HG03159 (cell line): Measurements from ENCODE around the gene GUCA2A.

ENCODE experiments used
- ATAC-seq: cut with Tn5 transposase; IDR thresholded peaks from one replicate; pipeline ENCODE4 v1.9.1; 2021; ENCODE audit warnings: mild to moderate bottlenecking, moderate library complexity; ENCODE audit not compliant: unreplicated experiment

Gene GUCA2A

DNA sequence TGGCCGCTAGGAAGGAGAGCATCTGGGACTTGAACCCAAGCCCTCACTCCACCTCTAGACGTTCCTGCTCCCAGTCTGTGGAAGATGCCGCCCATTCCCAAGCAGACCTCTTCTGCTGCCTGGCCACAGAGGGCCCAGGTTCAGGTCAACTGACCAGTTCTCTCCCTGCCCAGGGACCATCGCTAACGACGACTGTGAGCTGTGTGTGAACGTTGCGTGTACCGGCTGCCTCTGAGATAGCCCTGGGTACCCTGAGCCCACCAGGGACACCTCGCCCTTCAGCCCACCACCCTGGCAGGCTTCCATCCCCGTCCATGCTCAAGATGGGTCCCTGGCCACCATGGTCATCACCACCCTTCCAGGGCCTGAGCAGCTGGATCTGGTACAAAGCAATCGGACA is 9.2 kb downstream of the GUCA2A start:
- ATAC-seq: no peak

DNA sequence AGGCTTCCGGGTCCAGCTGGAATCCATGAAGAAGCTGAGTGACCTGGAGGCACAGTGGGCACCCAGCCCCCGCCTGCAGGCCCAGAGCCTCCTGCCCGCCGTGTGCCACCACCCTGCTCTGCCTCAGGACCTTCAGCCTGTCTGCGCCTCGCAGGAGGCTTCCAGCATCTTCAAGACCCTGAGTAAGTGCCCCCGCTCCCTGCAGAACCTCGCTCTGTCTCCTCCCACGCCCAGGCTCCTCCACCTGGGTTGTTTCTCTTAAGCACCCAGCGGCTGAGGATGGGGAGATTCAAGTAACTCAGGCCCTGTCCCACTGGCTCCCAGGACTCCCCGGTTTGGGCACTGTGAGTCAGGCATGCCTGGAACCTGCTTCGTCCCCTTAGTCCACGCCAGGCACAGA is 9.9 kb downstream of the GUCA2A start:
- ATAC-seq: no peak

DNA sequence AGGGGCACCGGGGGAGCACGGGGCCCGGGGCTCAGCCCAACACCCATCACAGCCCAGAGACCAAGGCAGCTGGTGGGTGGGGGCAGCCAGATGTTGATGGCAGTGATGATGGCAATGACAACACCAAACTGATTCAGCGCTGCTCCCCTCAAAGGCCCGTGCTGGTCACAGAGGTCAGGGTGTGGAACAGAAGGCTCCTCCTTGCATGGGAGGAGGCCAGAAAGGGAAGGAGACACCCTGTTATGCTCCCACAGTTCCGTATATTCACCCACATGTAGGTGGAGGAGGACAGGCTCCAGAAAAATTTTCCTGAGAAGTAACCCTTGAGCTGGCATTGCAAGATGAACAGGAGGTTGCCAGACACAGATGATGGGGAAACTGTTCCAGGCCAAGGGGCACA is 10.9 kb downstream of the GUCA2A start:
- ATAC-seq: no peak

DNA sequence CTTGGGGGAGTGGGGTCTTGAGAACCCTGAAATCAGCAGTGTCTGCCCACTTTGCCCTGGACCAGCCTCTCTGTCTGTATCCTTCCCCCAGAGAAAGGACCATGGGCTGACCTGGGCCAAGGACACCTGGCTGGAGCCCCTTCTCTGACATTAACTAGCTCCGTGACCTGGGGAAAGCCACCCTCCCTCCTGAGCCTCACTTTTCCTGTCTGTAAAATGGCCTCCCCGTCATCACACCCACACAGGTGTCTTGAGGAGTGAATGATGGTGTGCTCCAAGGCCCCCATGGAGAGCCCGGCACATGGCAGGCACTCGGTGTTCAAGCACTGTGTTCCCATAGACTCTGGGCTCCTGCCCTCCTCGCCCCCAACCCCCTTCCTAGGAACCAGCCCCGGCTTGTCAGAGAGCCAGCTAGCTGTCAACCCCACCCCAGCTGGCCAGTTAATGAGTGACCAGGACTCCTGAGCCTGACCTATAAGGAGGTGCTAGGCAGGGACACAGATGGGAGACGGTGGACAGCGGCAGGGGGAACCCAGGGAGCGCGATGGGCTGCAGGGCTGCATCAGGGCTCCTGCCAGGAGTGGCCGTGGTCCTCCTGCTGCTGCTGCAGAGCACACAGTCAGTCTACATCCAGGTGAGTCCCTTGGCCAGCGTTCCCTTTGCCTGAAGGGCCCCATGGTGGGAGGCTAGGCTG is 11.5 kb downstream of the GUCA2A start, which contains the start of gene GUCA2B:
Gene GUCA2B (plus strand): TSS at position 504 of the 694 bp plus-strand sequence. CDS start 41 bp downstream, at position 545.
- no peak for ATAC-seq

DNA sequence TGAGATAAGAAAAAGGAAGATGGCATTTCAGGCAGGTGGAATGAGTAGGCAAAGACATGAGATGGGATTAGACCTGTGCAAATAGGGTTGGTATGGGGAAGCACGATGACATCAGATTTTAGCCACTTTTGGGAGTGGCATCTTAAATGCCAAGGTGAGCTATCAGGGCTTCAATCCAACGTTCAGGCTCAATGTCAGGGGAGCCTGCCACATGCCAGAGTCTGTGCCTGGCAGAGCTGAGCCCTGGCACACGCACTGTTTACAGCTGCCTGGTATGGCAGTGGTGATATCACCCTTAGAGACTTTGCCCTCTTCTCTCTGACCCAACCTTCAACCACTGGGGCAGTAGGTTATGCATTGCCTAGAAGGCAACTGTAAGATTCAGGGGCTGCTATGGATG is 12.4 kb downstream of the GUCA2A start:
- ATAC-seq: no peak

DNA sequence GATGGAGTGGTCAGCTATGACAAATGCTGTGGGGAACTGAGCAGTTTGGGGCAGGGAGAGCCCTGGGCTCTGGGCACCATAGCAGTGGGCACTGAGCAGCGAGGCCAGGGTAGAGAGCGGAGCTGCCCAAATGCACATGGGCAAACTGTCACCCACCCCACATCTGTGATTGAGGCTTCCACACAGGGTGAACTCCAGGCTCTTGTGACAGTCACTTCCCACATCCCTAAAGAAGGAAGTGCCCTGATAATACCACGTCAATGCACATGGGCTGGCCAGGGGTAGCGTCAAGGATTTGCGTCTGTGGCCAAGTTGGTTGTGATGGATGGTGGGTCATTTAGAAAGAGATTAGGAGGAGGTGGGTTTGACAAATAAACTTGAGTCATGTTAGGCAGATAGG is 13.9 kb downstream of the GUCA2A start:
- no peak for ATAC-seq

DNA sequence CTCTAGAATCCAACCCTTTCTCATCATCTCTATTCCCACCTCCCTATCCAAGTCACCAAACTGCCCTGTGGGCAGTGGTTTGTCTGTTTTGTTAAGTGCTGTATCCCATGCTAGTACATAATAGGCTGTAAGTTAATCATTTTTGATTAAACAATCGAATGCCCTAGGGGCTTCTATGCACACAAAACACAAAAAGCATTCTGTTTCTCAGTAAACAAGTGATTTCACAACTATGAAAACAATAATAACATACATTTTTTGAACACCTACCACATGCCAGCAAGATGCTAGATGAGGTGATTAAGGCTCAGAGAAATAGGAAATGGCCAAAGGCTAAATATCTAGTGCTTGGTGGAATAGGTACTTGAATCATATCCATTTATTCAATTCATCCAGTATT is 16.4 kb downstream of the GUCA2A start:
- no peak for ATAC-seq

DNA sequence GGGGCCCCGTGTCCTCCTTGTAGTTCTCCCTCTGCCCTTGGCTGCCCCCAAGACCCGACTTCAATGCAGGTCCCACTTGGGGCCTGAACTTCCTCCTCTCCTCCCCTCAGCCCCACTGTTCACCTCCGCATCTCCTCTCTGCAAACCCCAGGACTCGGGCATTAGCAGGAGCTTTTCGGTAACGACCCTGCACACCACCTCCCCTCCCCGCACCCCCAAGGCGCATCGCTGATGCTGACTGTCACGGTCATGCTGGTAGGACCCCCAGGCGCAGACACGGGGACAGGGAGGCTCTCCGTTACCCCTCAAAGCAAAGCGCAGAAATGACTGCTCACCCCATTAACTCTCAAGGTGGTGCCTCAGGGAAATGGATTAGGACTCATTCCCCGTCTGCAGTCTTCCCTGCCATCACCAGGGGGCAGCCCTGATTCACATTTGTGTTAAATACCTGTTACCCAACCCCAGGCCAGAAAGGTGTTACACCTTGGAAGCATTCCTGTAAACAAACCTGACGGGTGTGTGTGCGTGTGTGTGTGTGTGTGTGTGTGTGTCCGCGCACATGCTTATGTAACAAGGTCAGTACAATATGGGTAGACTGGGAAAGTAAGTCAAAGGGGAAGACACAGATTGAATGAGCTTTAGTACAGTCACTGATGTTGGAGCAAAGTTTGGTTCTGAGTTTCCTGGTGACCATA is 17.8 kb downstream of the GUCA2A start:
- ATAC-seq: no peak

DNA sequence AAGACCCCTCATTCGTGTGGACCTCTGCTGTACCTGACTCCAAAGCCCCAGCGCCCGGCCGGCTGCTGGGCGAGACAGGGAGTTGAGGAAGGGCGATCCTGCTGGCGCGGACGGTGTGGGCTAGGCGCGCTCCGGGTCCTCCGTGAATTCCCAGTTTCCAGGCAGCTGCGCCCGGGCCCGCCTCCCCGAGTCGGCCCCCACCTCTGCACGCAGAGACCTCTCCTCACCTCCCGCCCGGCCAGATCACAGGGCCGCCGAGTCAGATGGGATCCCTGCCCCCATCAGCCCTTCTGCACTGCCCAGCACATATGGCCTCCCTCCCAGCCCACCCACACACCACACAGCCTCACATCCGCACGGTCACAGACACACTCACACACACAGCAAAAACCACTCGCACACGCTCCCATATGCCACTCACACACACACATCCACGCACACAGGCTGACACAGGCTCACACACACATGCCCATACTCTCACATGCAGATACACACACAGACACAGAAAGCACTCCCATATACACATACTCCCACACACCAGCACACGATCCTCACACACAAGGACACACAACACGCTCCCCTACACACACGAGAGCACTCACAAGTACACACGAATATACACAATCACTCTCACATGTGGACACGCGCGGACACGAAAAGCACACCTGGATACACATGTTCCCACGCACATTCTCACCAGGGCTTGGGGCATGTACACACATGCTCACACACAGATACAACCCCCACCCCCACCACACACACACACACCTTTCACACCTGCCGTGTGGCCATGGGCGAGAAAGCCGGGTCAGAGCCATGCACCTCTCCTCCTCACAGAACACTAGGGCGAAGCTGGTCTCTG is 18.6 kb downstream of the GUCA2A start:
- no peak for ATAC-seq

DNA sequence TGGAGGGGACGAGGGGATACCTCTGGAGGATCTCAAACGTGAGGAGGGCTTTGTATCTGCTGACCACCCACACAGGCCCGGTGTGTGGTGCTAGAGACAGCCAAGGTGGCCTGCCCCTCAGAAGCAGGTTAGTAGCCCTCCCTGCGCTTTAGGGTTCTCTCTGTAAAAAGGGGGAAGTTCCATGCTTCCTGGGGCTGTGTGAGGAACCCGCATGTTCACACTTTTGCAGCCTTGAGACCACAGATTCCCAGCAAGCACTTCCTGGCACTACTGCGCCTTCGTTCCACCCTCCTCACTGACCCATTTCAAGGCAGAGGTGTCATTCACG is 19.2 kb downstream of the GUCA2A start:
- no peak for ATAC-seq

DNA sequence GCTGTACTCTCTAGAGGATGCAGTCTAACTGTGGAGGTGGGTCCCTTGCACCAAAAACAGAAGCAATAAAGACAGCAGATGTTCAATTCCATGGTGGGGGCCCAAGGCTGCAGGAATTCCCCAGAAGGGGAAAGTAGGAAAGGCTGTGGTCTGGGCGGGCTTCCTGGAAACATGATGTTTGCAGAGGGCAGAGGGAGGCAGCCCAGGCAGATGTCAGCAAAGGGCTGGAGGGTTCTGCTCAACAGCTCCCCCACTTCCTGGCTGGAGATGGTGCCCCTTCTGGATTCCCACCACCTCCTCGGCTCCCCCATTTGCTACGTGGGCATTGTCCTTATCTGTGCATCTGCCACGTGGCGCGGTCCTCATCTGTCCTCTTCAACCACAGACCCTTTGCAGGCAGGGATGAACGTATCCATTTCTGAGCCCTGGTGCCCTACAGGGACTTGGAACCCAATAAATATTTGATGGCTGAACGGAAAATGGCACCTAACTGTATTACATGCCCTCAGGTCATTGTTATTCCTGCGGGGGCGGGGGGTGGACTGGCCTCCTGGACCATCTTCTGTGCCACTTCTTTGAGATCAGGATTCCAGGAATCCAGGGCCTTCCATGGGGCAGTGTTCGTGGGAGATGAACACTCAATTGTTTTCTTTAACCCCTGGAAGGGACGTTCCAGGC is 19.7 kb downstream of the GUCA2A start:
- no peak for ATAC-seq

DNA sequence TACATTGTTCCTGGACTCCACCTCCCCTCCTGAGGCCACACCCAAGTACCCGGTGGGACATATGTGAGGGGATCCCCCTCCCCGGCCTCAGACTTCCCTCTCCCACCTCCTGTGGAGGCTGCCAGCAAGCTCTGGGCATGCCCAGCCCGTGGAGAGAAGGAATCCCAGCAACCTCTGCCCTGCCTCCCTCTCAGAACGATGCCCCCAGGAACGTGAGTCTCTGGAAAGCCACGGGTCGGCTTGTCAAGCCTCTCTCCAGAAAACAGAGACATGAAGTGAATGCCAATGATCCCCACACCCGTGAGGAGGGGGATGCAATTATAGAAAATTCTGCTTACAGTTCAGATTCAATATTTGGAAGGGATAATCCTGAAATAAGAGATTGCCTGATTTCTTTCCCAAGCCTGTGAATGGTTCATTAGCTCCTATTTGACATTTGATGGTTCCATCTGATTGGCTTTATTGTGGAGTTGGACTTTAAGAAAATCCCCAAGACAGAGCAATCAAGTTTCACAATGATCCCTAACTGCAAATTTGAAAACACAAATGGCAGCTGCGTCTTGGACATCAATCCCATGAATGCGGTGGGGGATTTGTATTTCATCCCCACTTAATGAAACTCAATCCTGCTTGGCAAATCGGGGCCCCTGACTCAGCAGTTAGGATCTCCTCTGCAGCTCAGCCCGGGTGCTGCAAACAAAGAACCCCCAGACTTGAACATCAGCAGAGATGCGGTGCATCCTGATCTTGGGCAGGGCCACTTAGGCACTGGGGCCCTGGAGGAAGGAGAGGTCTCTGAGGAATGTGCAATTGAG is 20.4 kb downstream of the GUCA2A start:
- ATAC-seq: no peak

DNA sequence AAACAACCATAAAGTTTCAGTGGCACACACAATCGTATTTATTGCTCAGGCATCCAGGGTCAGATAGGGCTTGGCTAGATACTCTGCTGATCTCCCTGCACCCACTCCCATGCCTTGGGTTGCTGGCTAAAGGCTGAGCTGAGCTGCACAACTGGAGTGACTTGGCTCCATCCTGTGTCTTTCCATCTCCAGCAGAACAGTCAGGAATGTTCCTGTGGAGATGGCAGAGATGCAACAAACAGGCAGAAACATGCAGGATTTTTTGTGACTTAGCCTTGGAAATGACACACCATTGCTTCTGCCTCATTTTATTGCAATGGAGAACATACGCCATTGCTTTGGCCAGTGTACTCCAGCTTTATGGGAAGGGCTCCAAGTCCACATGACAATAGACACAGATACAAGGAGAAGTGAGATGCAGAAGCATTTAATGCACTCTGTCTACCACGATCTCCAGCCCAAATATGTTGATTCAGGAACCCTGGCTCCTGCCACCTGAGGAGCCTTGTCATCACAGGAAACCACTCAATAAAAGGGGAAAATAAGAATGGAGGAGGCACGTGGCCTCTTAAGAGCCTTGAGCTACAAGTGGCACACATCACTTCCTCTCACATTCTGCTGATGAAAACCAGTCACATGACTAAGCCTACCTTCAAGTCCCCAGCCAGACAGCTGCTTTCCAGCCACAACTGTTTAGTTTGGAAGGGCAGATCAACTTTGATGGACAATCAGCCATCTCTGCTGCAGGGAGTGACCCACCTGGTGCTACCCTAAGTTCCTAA is 21.5 kb downstream of the GUCA2A start:
- ATAC-seq: no peak

DNA sequence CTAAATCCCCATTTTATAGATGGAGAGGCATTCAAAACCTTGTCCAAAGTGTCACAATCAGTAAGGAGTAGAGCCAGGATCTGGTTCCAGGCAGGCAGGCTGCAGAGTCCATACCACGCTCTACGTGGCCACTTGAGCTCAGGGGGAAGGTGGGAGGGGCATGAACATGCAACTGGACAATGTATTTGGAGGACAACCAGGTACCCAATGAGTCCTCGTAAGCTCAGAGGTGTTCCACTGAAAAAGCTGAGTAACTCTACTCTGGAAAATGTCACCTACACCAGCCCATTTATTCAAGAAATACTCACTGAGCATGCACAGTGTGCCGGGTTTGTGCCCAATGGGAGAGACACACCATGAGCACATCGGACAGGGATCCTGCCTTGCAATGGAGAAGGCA is 22.6 kb downstream of the GUCA2A start:
- ATAC-seq: no peak

DNA sequence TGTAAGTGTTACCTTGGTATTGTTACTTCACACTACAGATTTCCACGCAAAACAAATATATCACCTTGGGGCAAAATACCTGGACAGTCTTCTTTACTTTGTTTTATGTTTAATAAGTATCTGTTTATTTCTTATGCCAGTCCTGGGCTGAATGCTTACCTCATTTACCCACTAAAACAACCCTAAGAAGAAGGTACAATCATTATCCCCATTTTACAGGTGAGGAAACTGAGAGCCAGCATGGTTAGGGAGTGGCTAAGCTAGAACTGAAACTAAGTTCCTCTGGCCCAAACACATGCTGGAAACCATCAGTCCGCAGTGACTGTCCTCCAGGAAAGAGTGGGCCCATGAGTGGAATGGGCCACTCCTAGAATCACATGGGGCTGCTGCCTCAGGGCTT is 24.4 kb downstream of the GUCA2A start:
- ATAC-seq: no peak

DNA sequence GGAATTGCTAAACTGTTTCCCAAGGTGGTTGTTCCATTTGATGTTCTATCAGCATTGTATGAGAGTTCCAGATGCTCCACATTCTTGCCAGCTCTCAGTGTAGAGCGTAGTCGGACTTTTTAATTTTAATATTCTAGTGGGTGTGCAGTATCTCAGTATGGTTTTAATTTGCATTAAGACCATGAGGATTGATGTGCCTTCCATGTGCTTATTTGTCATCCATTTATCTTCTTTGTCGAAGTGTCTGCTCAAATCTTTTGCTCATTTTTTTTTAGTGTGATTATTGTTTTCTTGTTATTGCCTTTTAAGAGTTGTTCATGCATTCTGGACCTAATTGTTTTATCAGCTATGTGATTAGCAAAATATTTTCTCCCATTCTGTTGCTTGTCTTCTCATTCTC is 25.1 kb downstream of the GUCA2A start:
- ATAC-seq: no peak

DNA sequence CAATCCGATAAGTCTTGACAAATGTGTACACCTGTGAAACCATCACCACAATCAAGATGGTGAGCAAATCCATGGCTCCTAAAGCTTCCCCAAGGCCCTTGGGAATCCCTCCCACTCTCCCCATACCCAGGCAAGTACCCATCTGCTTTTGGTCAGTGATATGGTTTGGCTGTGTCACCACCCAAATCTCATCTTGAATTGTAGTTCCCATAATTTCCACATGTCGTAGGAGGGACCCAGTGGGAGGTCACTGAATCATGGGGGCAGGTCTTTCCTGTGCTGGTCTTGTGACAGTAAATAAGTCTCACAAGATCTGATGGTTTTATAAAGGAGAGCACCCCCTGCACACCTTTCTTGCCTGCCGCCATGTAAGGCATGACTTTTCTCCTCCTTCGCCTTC is 26.0 kb downstream of the GUCA2A start:
- ATAC-seq: no peak

DNA sequence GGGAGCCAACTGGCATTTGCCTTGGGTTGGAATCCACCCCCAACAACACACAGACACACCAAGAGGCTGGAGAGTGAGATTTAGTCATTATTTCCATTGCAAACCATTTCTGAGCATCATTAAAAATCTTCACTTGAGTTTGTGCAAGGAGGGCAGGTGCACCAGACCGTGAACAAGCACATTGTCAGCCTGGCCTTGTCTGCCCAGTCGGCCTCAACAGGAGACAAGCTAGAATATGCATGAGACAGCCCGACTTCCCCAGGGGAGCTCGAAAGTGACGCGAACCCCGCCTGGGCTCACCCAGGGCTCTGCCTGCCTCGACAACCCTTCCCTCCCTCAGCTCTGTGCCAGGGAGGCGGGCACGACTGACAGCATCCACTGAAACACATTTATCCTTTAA is 26.8 kb downstream of the GUCA2A start:
- no peak for ATAC-seq

DNA sequence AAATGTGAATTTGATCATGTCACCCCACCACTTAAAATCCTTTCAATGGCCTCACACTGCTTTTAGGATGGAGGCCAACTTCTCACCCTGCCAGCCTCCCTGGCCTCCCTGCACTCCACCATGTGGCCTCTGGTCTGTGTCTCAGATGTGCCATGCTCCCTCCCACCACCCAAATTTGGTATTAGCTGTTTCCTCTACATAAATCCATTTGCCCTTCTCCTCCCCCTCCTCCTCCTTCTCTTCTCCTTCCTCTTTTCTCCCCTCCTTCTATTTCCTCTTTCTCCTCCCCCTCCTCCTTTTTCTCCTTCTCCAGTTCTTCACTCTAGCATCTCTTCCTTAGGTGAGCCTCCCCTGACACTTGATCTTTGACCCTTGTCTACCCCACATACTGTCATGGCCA is 28.1 kb downstream of the GUCA2A start:
- no peak for ATAC-seq

DNA sequence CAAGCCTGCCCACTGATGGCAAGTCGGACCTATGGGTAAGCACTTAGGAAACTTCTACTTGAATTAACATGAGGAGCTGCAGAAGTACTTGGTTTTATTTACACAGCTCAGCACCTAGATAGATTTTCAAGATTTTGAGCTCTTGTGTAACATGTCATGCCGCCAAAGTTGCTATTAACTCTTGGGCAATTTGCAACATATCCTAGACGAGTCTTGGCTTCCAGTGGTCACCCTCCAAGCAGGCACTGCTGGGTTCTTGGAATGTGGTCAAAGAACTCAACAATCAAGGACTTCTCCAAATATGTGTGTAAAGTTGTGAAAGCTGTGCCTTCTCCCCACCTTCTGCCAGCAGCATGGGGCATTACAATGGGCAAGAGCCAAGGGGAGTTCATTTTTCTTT is 29.1 kb downstream of the GUCA2A start:
- ATAC-seq: no peak
